Gastroesophageal sphincter (tissue), 3 donors: ENCODE results near the gene DMBX1.

Experiments
- CTCF ChIP-seq, 4 experiments: fragments of 200-600 bp in 2 of 4; fragments of 450-650 bp in 2 of 4; sonication (generic) in 1 of 4; IDR thresholded peaks; one replicate each; pipeline ENCODE4 v1.5.1; 2017 to 2019; ENCODE audit warnings: antibody characterized with exemption in 4 of 4, mild to moderate bottlenecking in 2 of 4, moderate library complexity in 2 of 4
- EP300 ChIP-seq: sonication (generic); formaldehyde crosslinking; IDR thresholded peaks from one replicate; pipeline ENCODE4 v1.6.1; 2017; ENCODE audit warnings: antibody characterized with exemption, mild to moderate bottlenecking
- POLR2A ChIP-seq, 2 donors: fragments of 450-650 bp; IDR thresholded peaks; one replicate each; pipeline ENCODE4 v1.6.1; 2017; ENCODE audit warnings: antibody characterized with exemption in 2 of 2, mild to moderate bottlenecking in 2 of 2, moderate library complexity in 1 of 2
- POLR2AphosphoS5 ChIP-seq: sonication (generic); formaldehyde crosslinking; IDR thresholded peaks from one replicate; pipeline ENCODE4 v1.6.1; 2017; ENCODE audit warnings: antibody characterized with exemption

- TF ChIP-seq EP300: no peak
- TF ChIP-seq POLR2AphosphoS5: no peak
- TF ChIP-seq CTCF (IDR thresholded peaks at IDR 0.05): no peak
- no peak for TF ChIP-seq POLR2A (IDR thresholded peaks at IDR 0.05)
Measured at GRCh38 chr1:46506470-46507219, 17.0 kb downstream of the DMBX1 start.
